Skeletal muscle satellite cell (primary cell): ENCODE results near the gene GMDS.
A peak's percentile ranks its signal among the peaks of the same experiment; 100 is the strongest.
"Not testable (repeated sequence)": the region's sequence is repeated elsewhere in the genome, so short reads cannot be mapped to it uniquely, and the experiment has no call there.

Experiments
- H3K27me3 ChIP-seq: 2 replicates; pipeline ENCODE4 v1.7.0; 2013; ENCODE audit warnings: low read length; ENCODE audit not compliant: control insufficient read depth, insufficient read depth
- H3K36me3 ChIP-seq: 2 replicates; pipeline ENCODE4 v1.7.0; 2013; ENCODE audit warnings: mild to moderate bottlenecking, control low read depth, low read length; ENCODE audit not compliant: insufficient read depth
- H3K4me1 ChIP-seq: 2 replicates; pipeline ENCODE4 v1.7.0; 2013; ENCODE audit warnings: low read length; ENCODE audit not compliant: control insufficient read depth, insufficient read depth
- H3K4me2 ChIP-seq: 2 replicates; pipeline ENCODE4 v1.7.0; 2013; ENCODE audit warnings: mild to moderate bottlenecking, low read length
- H3K4me3 ChIP-seq: 2 replicates; pipeline ENCODE4 v1.7.0; 2013; ENCODE audit warnings: low read length
- H3K9ac ChIP-seq: 2 replicates; pipeline ENCODE4 v1.7.0; 2013; ENCODE audit warnings: mild to moderate bottlenecking, low read depth, low read length, moderate library complexity
- H3K9me3 ChIP-seq: replicated peaks from 2 replicates; pipeline ENCODE4 v1.7.0; 2013; ENCODE audit warnings: mild to moderate bottlenecking, control low read depth, low read length

Gene GMDS

GRCh38 chr6:1701668-1702353 lies 543.6 kb downstream of the GMDS start:
- no peaks in the 10 kb centered on the region for H3K9me3 ChIP-seq
- H3K9ac ChIP-seq, result peak overlapping the region; percentile 75
- H3K4me2 ChIP-seq, result peak overlapping the region; percentile 80
- peak overlapping the region; percentile 56 for H3K4me3 ChIP-seq
- H3K4me1 ChIP-seq, result peaks cover 20% of the 10 kb centered on the region
- H3K36me3 ChIP-seq, result no peaks in the 10 kb centered on the region
- H3K27me3 ChIP-seq, result no peaks in the 10 kb centered on the region

- H3K9me3 ChIP-seq, result no peaks in the 10 kb centered on the region
- H3K4me2 ChIP-seq, result no peak overlapping the region
- no peaks in the 10 kb centered on the region for H3K27me3 ChIP-seq
- no peaks in the 10 kb centered on the region for H3K36me3 ChIP-seq
- no peak overlapping the region for H3K4me3 ChIP-seq
- peaks cover 20% of the 10 kb centered on the region for H3K4me1 ChIP-seq
- H3K9ac ChIP-seq, result no peak overlapping the region
Observed at GRCh38 chr6:1700278-1700967, 545.0 kb downstream of the GMDS start.

- Histone ChIP-seq H3K9ac (no peak overlapping the region), H3K36me3 (no peaks in the 10 kb centered on the region), H3K27me3 (no peaks in the 10 kb centered on the region), H3K9me3 (no peaks in the 10 kb centered on the region), H3K4me3 (no peak overlapping the region), H3K4me2 (no peak overlapping the region), H3K4me1 (peaks cover 20% of the 10 kb centered on the region)
Observed at GRCh38 chr6:1698527-1698926, 546.9 kb downstream of the GMDS start.

- Histone ChIP-seq H3K36me3 (no peaks in the 10 kb centered on the region), H3K4me2 (no peak overlapping the region), H3K4me3 (no peak overlapping the region), H3K9me3 (no peaks in the 10 kb centered on the region), H3K9ac (no peak overlapping the region), H3K4me1 (peaks cover 19% of the 10 kb centered on the region), H3K27me3 (no peaks in the 10 kb centered on the region)
Observed at GRCh38 chr6:1697688-1698351, 547.6 kb downstream of the GMDS start.

GRCh38 chr6:1696463-1696850 lies 548.9 kb downstream of the GMDS start:
- Histone ChIP-seq H3K27me3 (no peaks in the 10 kb centered on the region), H3K4me3 (no peak overlapping the region), H3K4me2 (no peak overlapping the region), H3K36me3 (no peaks in the 10 kb centered on the region), H3K9ac (no peak overlapping the region), H3K4me1 (peaks cover 9% of the 10 kb centered on the region), H3K9me3 (no peaks in the 10 kb centered on the region)

- no peak overlapping the region for H3K4me3 ChIP-seq
- H3K4me2 ChIP-seq, result no peak overlapping the region
- H3K27me3 ChIP-seq, result no peaks in the 10 kb centered on the region
- H3K36me3 ChIP-seq, result no peaks in the 10 kb centered on the region
- peaks cover 2% of the 10 kb centered on the region for H3K4me1 ChIP-seq
- H3K9me3 ChIP-seq, result no peaks in the 10 kb centered on the region
- no peak overlapping the region for H3K9ac ChIP-seq
Observed at GRCh38 chr6:1695546-1696462, 549.6 kb downstream of the GMDS start.

GRCh38 chr6:1691828-1692227 lies 553.6 kb downstream of the GMDS start:
- H3K4me3 ChIP-seq, H3K9ac ChIP-seq, H3K4me2 ChIP-seq, H3K27me3 ChIP-seq, H3K9me3 ChIP-seq, H3K4me1 ChIP-seq, H3K36me3 ChIP-seq: not testable (repeated sequence)

GRCh38 chr6:1690656-1691055 lies 554.7 kb downstream of the GMDS start:
- peaks cover 19% of the 10 kb centered on the region for H3K4me1 ChIP-seq
- H3K27me3 ChIP-seq, H3K4me3 ChIP-seq, H3K9ac ChIP-seq, H3K36me3 ChIP-seq, H3K4me2 ChIP-seq, H3K9me3 ChIP-seq: not testable (repeated sequence)

- H3K4me1 ChIP-seq, result peaks cover 25% of the 10 kb centered on the region
- H3K36me3 ChIP-seq, result no peaks in the 10 kb centered on the region
- no peaks in the 10 kb centered on the region for H3K9me3 ChIP-seq
- peak overlapping the region; percentile 33 for H3K4me2 ChIP-seq
- no peak overlapping the region for H3K4me3 ChIP-seq
- no peaks in the 10 kb centered on the region for H3K27me3 ChIP-seq
- no peak overlapping the region for H3K9ac ChIP-seq
Observed at GRCh38 chr6:1689141-1689540, 556.3 kb downstream of the GMDS start.

GRCh38 chr6:1688396-1688795 lies 557.0 kb downstream of the GMDS start:
- H3K27me3 ChIP-seq, result no peaks in the 10 kb centered on the region
- no peak overlapping the region for H3K9ac ChIP-seq
- no peak overlapping the region for H3K4me3 ChIP-seq
- H3K4me2 ChIP-seq, result no peak overlapping the region
- no peaks in the 10 kb centered on the region for H3K36me3 ChIP-seq
- H3K9me3 ChIP-seq, result no peaks in the 10 kb centered on the region
- H3K4me1 ChIP-seq, result peaks cover 25% of the 10 kb centered on the region

- H3K36me3 ChIP-seq, result no peaks in the 10 kb centered on the region
- no peak overlapping the region for H3K4me3 ChIP-seq
- H3K9me3 ChIP-seq, result no peaks in the 10 kb centered on the region
- no peak overlapping the region for H3K9ac ChIP-seq
- peaks cover 25% of the 10 kb centered on the region for H3K4me1 ChIP-seq
- H3K27me3 ChIP-seq, result no peaks in the 10 kb centered on the region
- no peak overlapping the region for H3K4me2 ChIP-seq
Observed at GRCh38 chr6:1687402-1687801, 558.0 kb downstream of the GMDS start.
